Kidney (tissue), 14 donors: ENCODE measurements around the gene MEGF11. TPM values are rescaled to one million over a fixed set of nuclear protein-coding genes. Genes with fewer than 3 reads are reported as not detected.

Experiments
- DNase-seq, 5 donors: peaks; one replicate each; pipeline ENCODE4 v3.0.0-alpha.2; 2013 to 2020
- FAIRE-seq: peaks from 2 replicates; lab custom pipeline; 2012; peaks lifted over from hg19 to GRCh38; lab: Jason Lieb, UNC
- H3K27ac ChIP-seq, 2 donors: one replicate each; pipeline ENCODE4 v1.7.0; 2013; ENCODE audit warnings: low read depth in 2 of 2, low read length in 2 of 2, inconsistent platforms in 1 of 2
- H3K27me3 ChIP-seq: one replicate; pipeline ENCODE4 v1.7.1; 2013; ENCODE audit warnings: low read length, inconsistent platforms; ENCODE audit not compliant: control insufficient read depth, insufficient read depth
- H3K36me3 ChIP-seq, 3 donors: one replicate each; pipeline versions ENCODE4 v1.7.0 to v1.7.1; 2013; ENCODE audit warnings: low read length in 3 of 3, control low read depth in 1 of 3, inconsistent platforms in 1 of 3; ENCODE audit not compliant: insufficient read depth in 3 of 3, control insufficient read depth in 2 of 3
- H3K4me1 ChIP-seq, 3 donors: one replicate each; pipeline versions ENCODE4 v1.7.0 to v1.7.1; 2013; ENCODE audit warnings: low read length in 3 of 3, inconsistent platforms in 1 of 3, low read depth in 1 of 3; ENCODE audit not compliant: control insufficient read depth in 2 of 3, insufficient read depth in 2 of 3
- H3K4me3 ChIP-seq, 3 donors: one replicate each; pipeline versions ENCODE4 v1.7.0 to v1.8.1; 2013; ENCODE audit warnings: low read length in 3 of 3, control low read depth in 1 of 3, inconsistent platforms in 1 of 3
- H3K9ac ChIP-seq, 3 donors: one replicate each; pipeline versions ENCODE4 v1.7.0 to v1.7.1; 2013; ENCODE audit warnings: low read length in 3 of 3, control low read depth in 1 of 3, inconsistent platforms in 1 of 3
- H3K9me3 ChIP-seq, 3 donors: one replicate each; pipeline versions ENCODE4 v1.7.0 to v1.7.1; 2013; ENCODE audit warnings: low read length in 3 of 3, control low read depth in 1 of 3, inconsistent platforms in 1 of 3; ENCODE audit not compliant: control insufficient read depth in 2 of 3, insufficient read depth in 1 of 3
- CTCF ChIP-seq: IDR thresholded peaks from 3 replicates; pipeline ENCODE4 v1.5.1; 2012; ENCODE audit warnings: mild to moderate bottlenecking, moderate library complexity, borderline replicate concordance; ENCODE audit not compliant: insufficient read depth; ENCODE audit errors: extremely low read depth
- intact Hi-C: fragments of 100-400 bp; cut with DNase I; formaldehyde crosslinking; loops from one replicate; pipeline ENCODE4 v1.11.1; 2022
- polyA plus RNA-seq: library from polyadenylated mRNA; stranded (reverse); fragments of 350-450 nt; fragmentation: Illumina TruSeq; extraction: RNeasy Lipid Tissue Mini Kit (QIAGEN cat#74804); gene quantifications from one replicate; pipeline ENCODE4 v1.2.3, GENCODE V29; 2014; ENCODE audit warnings: low read depth, low replicate concordance; ENCODE audit not compliant: insufficient read depth
- total RNA-seq: library from RNA; stranded (reverse); fragmentation: NEBNext Ultra II Directional; extraction: Animal tissue kit (Norgen Biotek cat#: 25700); gene quantifications from one replicate; pipeline ENCODE4 v1.2.1, GENCODE V29; 2021
- donor health status: control.
- donor health status: control.
- donor health status: control.
- donor health status: control.
- donor health status: control.
- donor health status: DM: yes; HTN: yes; CAD: no.
- donor health status: Normal renal cell carcinoma (clear cell type).

MEGF11 gene
- total and polyA plus RNA-seq, 2 donors from 2014 or later: 10.4 to 41.8 TPM

DNA sequence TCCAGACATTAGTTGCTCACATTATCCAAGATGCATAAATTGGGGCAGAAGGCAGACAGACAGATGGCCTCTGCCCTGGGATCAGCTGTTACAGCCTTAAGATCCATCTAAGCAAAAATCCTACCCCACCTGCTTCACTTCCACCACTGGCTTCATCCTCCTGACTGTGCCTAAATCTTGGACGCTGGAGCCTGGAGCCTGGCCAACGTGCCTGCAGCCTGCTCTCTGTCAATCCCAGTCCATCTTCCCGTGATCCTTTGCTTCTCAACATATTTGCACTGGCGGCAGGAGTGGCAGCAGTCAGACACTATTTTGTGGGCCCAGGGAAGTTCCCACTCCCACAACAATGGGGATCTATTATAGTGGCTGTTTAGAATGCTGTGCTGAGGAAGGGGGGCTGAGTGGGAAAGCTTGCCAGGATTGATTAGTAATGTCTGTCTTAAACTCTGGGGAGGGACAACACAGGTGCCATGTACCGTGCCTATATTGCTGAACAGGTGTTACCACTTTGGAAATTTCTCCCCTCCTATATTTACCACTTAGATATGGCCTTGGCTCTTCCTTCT, 121.2 kb downstream of the MEGF11 start:
- FAIRE-seq (no peak), DNase-seq (no peak)
- Histone ChIP-seq H3K9ac (no peak overlapping the region), H3K27ac (no peak overlapping the region), H3K4me3 (no peak overlapping the region), H3K27me3 (no peaks in the 10 kb centered on the region), H3K36me3 (no peaks in the 10 kb centered on the region), H3K9me3 (no peaks in the 10 kb centered on the region), H3K4me1 (peaks cover 0 to 4% (median 2%) of the 10 kb centered on the region in 3 donors)
- intact Hi-C loops: no loop called here
- no peak for TF ChIP-seq CTCF

- Histone ChIP-seq H3K27ac (no peak overlapping the region), H3K9ac (no peak overlapping the region), H3K36me3 (no peaks in the 10 kb centered on the region), H3K4me3 (no peak overlapping the region), H3K4me1 (peaks cover 0 to 4% (median 2%) of the 10 kb centered on the region in 3 donors), H3K9me3 (no peaks in the 10 kb centered on the region), H3K27me3 (no peaks in the 10 kb centered on the region)
- no peak for DNase-seq
- no peak for TF ChIP-seq CTCF
- FAIRE-seq: no peak
- intact Hi-C loops: no loop called here
Measured at GRCh38 chr15:66131831-66132230, 121.7 kb downstream of the MEGF11 start.

DNA sequence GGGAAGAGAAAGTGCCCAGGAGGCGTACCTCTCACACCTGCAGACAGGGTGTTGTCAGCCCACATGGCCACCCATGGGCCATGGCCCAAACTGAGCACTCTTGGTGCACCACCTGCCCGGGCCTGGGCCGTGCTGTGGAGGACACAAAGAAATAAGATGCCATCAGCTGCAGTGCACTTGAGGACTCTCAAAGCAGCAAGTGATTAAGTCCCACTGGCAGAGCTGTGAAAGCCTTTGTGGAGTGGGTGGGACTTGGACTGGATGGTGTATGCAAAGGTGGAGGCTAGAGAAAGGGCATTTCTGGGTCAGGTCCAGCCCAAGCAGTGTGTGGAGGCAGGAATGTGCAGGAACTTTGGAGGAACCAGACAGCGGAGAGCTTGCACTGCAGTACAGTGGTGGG, 122.3 kb downstream of the MEGF11 start:
- Histone ChIP-seq H3K4me3 (no peak overlapping the region), H3K9ac (no peak overlapping the region), H3K4me1 (peaks cover 0 to 4% (median 2%) of the 10 kb centered on the region in 3 donors), H3K36me3 (no peaks in the 10 kb centered on the region), H3K9me3 (no peaks in the 10 kb centered on the region), H3K27ac (no peak overlapping the region), H3K27me3 (no peaks in the 10 kb centered on the region)
- TF ChIP-seq CTCF: no peak
- no peak for FAIRE-seq
- intact Hi-C loops: no loop called here
- DNase-seq: no peak
